ENCODE data around the gene PTPN13. TPM values are rescaled to one million over a fixed set of nuclear protein-coding genes. Genes with fewer than 3 reads are reported as not detected.

PTPN13 gene
- total RNA-seq, 2 donors from 2014 or later, result 130 to 238 TPM

DNA sequence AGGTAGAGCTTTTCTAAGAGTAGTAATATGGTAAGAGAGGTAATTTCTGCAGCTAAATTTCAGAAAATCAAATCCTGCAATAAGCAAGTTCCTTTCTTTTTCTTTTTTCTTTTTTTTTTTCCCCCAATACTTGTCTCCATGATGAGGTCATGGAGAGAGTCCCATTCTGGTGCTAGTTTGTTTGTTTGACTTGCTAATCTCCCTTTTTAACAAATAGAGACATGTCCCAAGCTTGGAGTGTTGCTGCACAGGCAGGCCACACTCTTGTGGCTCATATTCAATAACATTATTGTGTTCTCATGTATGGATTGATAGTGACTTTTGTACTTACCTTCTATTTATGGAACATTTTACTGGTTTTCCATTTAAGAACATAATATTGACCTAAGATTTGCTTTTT lies 25.5 kb downstream of the PTPN13 start:
- H3K36me3 ChIP-seq (ENCODE audit: control insufficient read depth, insufficient read depth, low read length), result peaks cover 13% of the 10 kb centered on the region
- Mint-ChIP-seq H3K36me3 (ENCODE audit: low read depth) (peaks cover 20% of the 10 kb centered on the region), H3K4me1 (peaks cover 46% of the 10 kb centered on the region), H3K27ac (no peak overlapping the region), H3K9me3 (peaks cover 12% of the 10 kb centered on the region), H3K27me3 (ENCODE audit: insufficient read depth) (no peaks in the 10 kb centered on the region), H3K4me3 (no peak overlapping the region)
- DNase-seq, result no peak
- peaks cover 10% of the 10 kb centered on the region for H3K9me3 ChIP-seq (ENCODE audit: control insufficient read depth, low read length)
- no peaks in the 10 kb centered on the region for H3K27me3 ChIP-seq (ENCODE audit: control insufficient read depth, insufficient read depth, low read length, poor library complexity, severe bottlenecking)
- H3K4me1 ChIP-seq (ENCODE audit: control insufficient read depth, insufficient read depth, low read length), result peaks cover 10% of the 10 kb centered on the region
- TF ChIP-seq, protein P1, sequence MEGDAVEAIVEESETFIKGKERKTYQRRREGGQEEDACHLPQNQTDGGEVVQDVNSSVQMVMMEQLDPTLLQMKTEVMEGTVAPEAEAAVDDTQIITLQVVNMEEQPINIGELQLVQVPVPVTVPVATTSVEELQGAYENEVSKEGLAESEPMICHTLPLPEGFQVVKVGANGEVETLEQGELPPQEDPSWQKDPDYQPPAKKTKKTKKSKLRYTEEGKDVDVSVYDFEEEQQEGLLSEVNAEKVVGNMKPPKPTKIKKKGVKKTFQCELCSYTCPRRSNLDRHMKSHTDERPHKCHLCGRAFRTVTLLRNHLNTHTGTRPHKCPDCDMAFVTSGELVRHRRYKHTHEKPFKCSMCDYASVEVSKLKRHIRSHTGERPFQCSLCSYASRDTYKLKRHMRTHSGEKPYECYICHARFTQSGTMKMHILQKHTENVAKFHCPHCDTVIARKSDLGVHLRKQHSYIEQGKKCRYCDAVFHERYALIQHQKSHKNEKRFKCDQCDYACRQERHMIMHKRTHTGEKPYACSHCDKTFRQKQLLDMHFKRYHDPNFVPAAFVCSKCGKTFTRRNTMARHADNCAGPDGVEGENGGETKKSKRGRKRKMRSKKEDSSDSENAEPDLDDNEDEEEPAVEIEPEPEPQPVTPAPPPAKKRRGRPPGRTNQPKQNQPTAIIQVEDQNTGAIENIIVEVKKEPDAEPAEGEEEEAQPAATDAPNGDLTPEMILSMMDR (conservative IDR thresholded peaks at IDR 0.05), result no peak
- H3K27ac ChIP-seq (ENCODE audit: low read depth, low read length), result no peak overlapping the region
- H3K9ac ChIP-seq (ENCODE audit: extremely low read depth, low read length, poor library complexity, severe bottlenecking), result no peak overlapping the region
- H3K4me3 ChIP-seq (ENCODE audit: low read length), result peak overlapping the region; percentile 6

DNA sequence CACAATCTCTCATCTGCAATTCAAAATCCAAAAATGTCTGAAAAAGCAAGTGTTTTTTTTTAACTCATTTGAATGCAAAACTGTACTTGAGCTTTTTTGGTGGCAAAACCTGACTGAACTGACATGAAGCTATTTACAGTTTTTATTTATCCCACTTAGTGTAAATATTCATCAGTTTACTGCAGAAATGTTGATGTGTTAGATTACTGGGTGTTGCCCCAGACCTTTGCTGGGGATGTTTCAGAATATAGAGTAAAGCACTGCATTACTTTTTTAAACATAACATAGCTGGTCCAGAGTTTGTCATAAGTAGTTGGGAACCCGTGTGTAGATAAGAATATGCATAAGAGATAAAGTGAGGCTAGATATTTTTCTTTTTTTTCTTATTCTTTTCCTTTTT lies 27.3 kb downstream of the PTPN13 start:
- H3K9me3 Mint-ChIP-seq, result peaks cover 12% of the 10 kb centered on the region
- no peak overlapping the region for H3K27ac Mint-ChIP-seq
- H3K27ac ChIP-seq (ENCODE audit: low read depth, low read length), result no peak overlapping the region
- H3K4me1 ChIP-seq (ENCODE audit: control insufficient read depth, insufficient read depth, low read length), result peaks cover 17% of the 10 kb centered on the region
- H3K36me3 Mint-ChIP-seq (ENCODE audit: low read depth), result peaks cover 18% of the 10 kb centered on the region
- no peak overlapping the region for H3K4me3 ChIP-seq (ENCODE audit: low read length)
- H3K4me1 Mint-ChIP-seq, result peaks cover 64% of the 10 kb centered on the region
- no peaks in the 10 kb centered on the region for H3K27me3 Mint-ChIP-seq (ENCODE audit: insufficient read depth)
- H3K4me3 Mint-ChIP-seq, result no peak overlapping the region
- DNase-seq, result no peak
- H3K9ac ChIP-seq (ENCODE audit: extremely low read depth, low read length, poor library complexity, severe bottlenecking), result no peak overlapping the region
- H3K27me3 ChIP-seq (ENCODE audit: control insufficient read depth, insufficient read depth, low read length, poor library complexity, severe bottlenecking), result no peaks in the 10 kb centered on the region
- TF ChIP-seq, protein P1 (conservative IDR thresholded peaks at IDR 0.05), result no peak
- peaks cover 13% of the 10 kb centered on the region for H3K36me3 ChIP-seq (ENCODE audit: control insufficient read depth, insufficient read depth, low read length)
- H3K9me3 ChIP-seq (ENCODE audit: control insufficient read depth, low read length), result peaks cover 10% of the 10 kb centered on the region
- WGBS, 2 experiments (ENCODE audit: insufficient coverage in 1 of 2, insufficient read length in 1 of 2), result no CpG with 5 or more reads among the region's 1 CpG

DNA sequence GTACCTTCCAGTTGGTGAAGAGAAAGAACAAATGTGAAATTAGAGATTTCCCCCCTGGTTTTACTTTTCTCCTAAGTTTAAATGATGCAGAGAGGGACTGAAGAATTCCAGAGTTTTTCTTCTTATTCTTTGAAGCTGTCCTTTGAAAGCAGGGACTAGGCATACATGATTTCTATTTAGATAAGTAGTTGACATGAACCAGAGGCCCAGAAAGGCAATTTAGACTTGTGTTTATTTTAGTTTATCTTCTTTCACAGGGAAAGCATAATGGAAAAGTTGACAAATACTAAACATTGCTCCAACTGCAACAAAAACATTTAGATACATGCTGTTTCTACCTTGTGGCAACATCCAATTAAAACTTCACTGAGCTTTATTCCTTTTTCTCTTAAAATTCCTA lies 32.0 kb downstream of the PTPN13 start:
- no peaks in the 10 kb centered on the region for H3K27me3 ChIP-seq (ENCODE audit: control insufficient read depth, insufficient read depth, low read length, poor library complexity, severe bottlenecking)
- H3K9ac ChIP-seq (ENCODE audit: extremely low read depth, low read length, poor library complexity, severe bottlenecking), result no peak overlapping the region
- no peak overlapping the region for H3K27ac ChIP-seq (ENCODE audit: low read depth, low read length)
- H3K36me3 Mint-ChIP-seq (ENCODE audit: low read depth), result peaks cover 3% of the 10 kb centered on the region
- no peak overlapping the region for H3K27ac Mint-ChIP-seq
- TF ChIP-seq, protein P1 (conservative IDR thresholded peaks at IDR 0.05), result no peak
- peaks cover 58% of the 10 kb centered on the region for H3K4me1 Mint-ChIP-seq
- no peak for DNase-seq
- H3K4me3 ChIP-seq (ENCODE audit: low read length), result peak overlapping the region; percentile 1
- H3K27me3 Mint-ChIP-seq (ENCODE audit: insufficient read depth), result no peaks in the 10 kb centered on the region
- H3K36me3 ChIP-seq (ENCODE audit: control insufficient read depth, insufficient read depth, low read length), result peaks cover 19% of the 10 kb centered on the region
- H3K9me3 Mint-ChIP-seq, result peaks cover 4% of the 10 kb centered on the region
- no peak overlapping the region for H3K4me3 Mint-ChIP-seq
- H3K4me1 ChIP-seq (ENCODE audit: control insufficient read depth, insufficient read depth, low read length), result peaks cover 17% of the 10 kb centered on the region
- H3K9me3 ChIP-seq (ENCODE audit: control insufficient read depth, low read length), result peaks cover 13% of the 10 kb centered on the region
